H1 (cell line): Measurements from ENCODE around the gene UBN1. TPM values are rescaled to one million over a fixed set of nuclear protein-coding genes. Genes with fewer than 3 reads are reported as not detected.

Experiments used
- CTCF ChIA-PET: fragments of 300-600 bp; sonication (Branson Sonifier 250); formaldehyde crosslinking; loops from one replicate; lab custom pipeline; 2021; ENCODE audit not compliant: partially characterized antibody; lab: Charles Lee
- POLR2A ChIA-PET: fragments of 300-600 bp; sonication (Branson Sonifier 250); formaldehyde crosslinking; loops from one replicate; lab custom pipeline; 2021; ENCODE audit warnings: inconsistent platforms; ENCODE audit not compliant: partially characterized antibody; lab: Charles Lee
- DNase-seq, 2 experiments: peaks; one replicate each; pipeline versions ENCODE4 v3.0.0 to v3.0.0-alpha.2; 2010 to 2022; ENCODE audit warnings: low spot score in 2 of 2, low read depth in 1 of 2, mixed read lengths in 1 of 2
- FAIRE-seq: peaks from 2 replicates; lab custom pipeline; 2011; peaks lifted over from hg19 to GRCh38; lab: Jason Lieb, UNC
- H2AFZ ChIP-seq: 2 replicates; pipeline ENCODE4 v1.8.1; 2012; ENCODE audit warnings: low read length, inconsistent platforms
- H2AK5ac ChIP-seq: 2 replicates; pipeline ENCODE4 v1.6.1; 2013; ENCODE audit warnings: low read depth, low read length
- H2BK120ac ChIP-seq: replicated peaks from 2 replicates; pipeline ENCODE3; 2013; ENCODE audit warnings: low read depth, low read length, inconsistent platforms
- H2BK12ac ChIP-seq: 2 replicates; pipeline ENCODE4 v1.6.1; 2013; ENCODE audit warnings: low read depth, low read length
- H2BK15ac ChIP-seq: 2 replicates; pipeline ENCODE4 v1.6.1; 2013; ENCODE audit warnings: low read length
- H2BK20ac ChIP-seq: 2 replicates; pipeline ENCODE4 v1.6.1; 2013; ENCODE audit warnings: low read length
- H2BK5ac ChIP-seq: 2 replicates; pipeline ENCODE4 v1.6.1; 2013; ENCODE audit warnings: low read depth, low read length
- H3K14ac ChIP-seq: 2 replicates; pipeline ENCODE4 v1.6.1; 2013; ENCODE audit warnings: inconsistent platforms; ENCODE audit not compliant: insufficient read length
- H3K18ac ChIP-seq: 2 replicates; pipeline ENCODE4 v1.6.1; 2013; ENCODE audit warnings: low read length; ENCODE audit errors: extremely low read depth
- H3K23ac ChIP-seq: 2 replicates; pipeline ENCODE4 v1.6.1; 2013; ENCODE audit warnings: inconsistent platforms; ENCODE audit not compliant: insufficient read length
- H3K23me2 ChIP-seq: 2 replicates; pipeline ENCODE4 v1.6.1; 2013; ENCODE audit warnings: low read depth, low read length
- H3K27ac ChIP-seq: 2 replicates; pipeline ENCODE4 v1.6.1; 2011; ENCODE audit warnings: low read depth, low read length, inconsistent platforms
- H3K27me3 ChIP-seq, 4 experiments: replicated peaks in 1 of 4; 1 replicate in 1 of 4; 2 replicates in 3 of 4; pipeline versions ENCODE4 v1.6.1 to v1.8.1; 2011 to 2013; ENCODE audit warnings: low read length in 3 of 4, mild to moderate bottlenecking in 3 of 4, inconsistent platforms in 2 of 4, mixed read lengths in 2 of 4, moderate library complexity in 1 of 4; ENCODE audit not compliant: control insufficient read depth in 3 of 4, insufficient read depth in 3 of 4; ENCODE audit errors: extremely low read depth in 1 of 4
- H3K36me3 ChIP-seq, 4 experiments: 2 replicates each; pipeline versions ENCODE4 v1.6.1 to v1.8.1; 2011 to 2013; ENCODE audit warnings: mild to moderate bottlenecking in 4 of 4, low read length in 3 of 4, moderate library complexity in 2 of 4, control low read depth in 1 of 4, inconsistent platforms in 1 of 4; ENCODE audit not compliant: insufficient read depth in 4 of 4, control insufficient read depth in 2 of 4
- H3K4ac ChIP-seq: replicated peaks from 2 replicates; pipeline ENCODE3; 2013; ENCODE audit warnings: low read length, low read depth, mixed read lengths, inconsistent platforms; ENCODE audit not compliant: insufficient read length
- H3K4me1 ChIP-seq, 4 experiments: replicated peaks in 1 of 4; 1 replicate in 1 of 4; 2 replicates in 3 of 4; pipeline versions ENCODE4 v1.6.1 to v1.8.1; 2011 to 2013; ENCODE audit warnings: low read length in 3 of 4, inconsistent platforms in 2 of 4, mixed read lengths in 1 of 4; ENCODE audit not compliant: insufficient read depth in 4 of 4, control insufficient read depth in 3 of 4
- H3K4me2 ChIP-seq, 2 experiments: 2 replicates each; pipeline versions ENCODE4 v1.6.1 to v1.8.1; 2011 to 2013; ENCODE audit warnings: low read depth in 2 of 2, low read length in 2 of 2, control low read depth in 1 of 2, inconsistent platforms in 1 of 2, mild to moderate bottlenecking in 1 of 2; ENCODE audit not compliant: insufficient read depth in 1 of 2
- H3K4me3 ChIP-seq, 4 experiments: fragments of 200-600, 300-600 bp in 1 of 4; sonication (generic), shearing (Covaris generic), sonication (Bioruptor Twin) in 1 of 4; 2 replicates each; pipeline versions ENCODE4 v1.5.1 to v1.8.1; 2011 to 2016; ENCODE audit warnings: low read length in 4 of 4, low read depth in 3 of 4, control low read depth in 2 of 4, inconsistent platforms in 2 of 4, mild to moderate bottlenecking in 2 of 4, mixed read lengths in 1 of 4, moderate library complexity in 1 of 4; ENCODE audit not compliant: insufficient read depth in 2 of 4; ENCODE audit errors: extremely low read depth in 1 of 4
- H3K56ac ChIP-seq: replicated peaks from 2 replicates; pipeline ENCODE3; 2013; ENCODE audit warnings: low read depth, mild to moderate bottlenecking, mixed read lengths, low read length, inconsistent platforms; ENCODE audit not compliant: insufficient read length
- H3K79me1 ChIP-seq: 2 replicates; pipeline ENCODE4 v1.6.1; 2013; ENCODE audit warnings: low read depth, low read length, control low read depth
- H3K79me2 ChIP-seq, 2 experiments: 2 replicates each; pipeline versions ENCODE4 v1.6.1 to v1.8.1; 2012 to 2013; ENCODE audit warnings: low read length in 2 of 2, mild to moderate bottlenecking in 2 of 2, inconsistent platforms in 1 of 2; ENCODE audit not compliant: insufficient read depth in 2 of 2, control insufficient read depth in 1 of 2
- H3K9ac ChIP-seq, 4 experiments: replicated peaks in 1 of 4; 1 replicate in 1 of 4; 2 replicates in 3 of 4; pipeline versions ENCODE4 v1.6.1 to v1.8.1; 2011 to 2013; ENCODE audit warnings: low read depth in 3 of 4, low read length in 3 of 4, control low read depth in 2 of 4, mild to moderate bottlenecking in 2 of 4, moderate library complexity in 2 of 4, inconsistent platforms in 1 of 4; ENCODE audit errors: extremely low read depth in 1 of 4
- H3K9me3 ChIP-seq, 2 experiments: 2 replicates each; pipeline versions ENCODE4 v1.6.1 to v1.8.1; 2012 to 2013; ENCODE audit warnings: mild to moderate bottlenecking in 2 of 2, moderate library complexity in 2 of 2, control low read depth in 1 of 2, inconsistent platforms in 1 of 2, low read depth in 1 of 2, low read length in 1 of 2, mixed read lengths in 1 of 2; ENCODE audit not compliant: insufficient read depth in 2 of 2
- H4K20me1 ChIP-seq, 2 experiments: replicated peaks in 1 of 2; 2 replicates each; pipeline versions ENCODE3 to v1.8.1; 2011 to 2013; ENCODE audit warnings: inconsistent platforms in 2 of 2, low read length in 2 of 2, mild to moderate bottlenecking in 1 of 2; ENCODE audit not compliant: insufficient read depth in 2 of 2, control insufficient read depth in 1 of 2
- H4K5ac ChIP-seq: 2 replicates; pipeline ENCODE4 v1.6.1; 2013; ENCODE audit warnings: low read length, low read depth, mixed read lengths, inconsistent platforms; ENCODE audit not compliant: insufficient read length
- H4K8ac ChIP-seq: 2 replicates; pipeline ENCODE4 v1.8.0; 2013; ENCODE audit warnings: mild to moderate bottlenecking, moderate library complexity, low read length, inconsistent platforms; ENCODE audit not compliant: insufficient read depth; ENCODE audit errors: extremely low read depth
- H4K91ac ChIP-seq: replicated peaks from 2 replicates; pipeline ENCODE3; 2013; ENCODE audit warnings: low read length, mixed read lengths, inconsistent platforms; ENCODE audit not compliant: insufficient read length
- WGBS, 2 experiments: shearing (Covaris generic) in 1 of 2; methylation state at CpG; one replicate each; pipeline versions ENCODE4 v1.1.6 to v1.1.7; 2013 to 2015; ENCODE audit warnings: low lambda C conversion rate in 2 of 2, mixed read lengths in 2 of 2, inconsistent platforms in 1 of 2, low coverage in 1 of 2, missing lambda C conversion rate in 1 of 2; ENCODE audit not compliant: insufficient replicate concordance in 2 of 2, insufficient coverage in 1 of 2, insufficient read length in 1 of 2; ENCODE audit errors: extremely low coverage in 1 of 2, missing lambda C conversion rate in 1 of 2; 5-methylcytosine and 5-hydroxymethylcytosine counted together
- polyA plus RNA-seq, 7 experiments: library from polyadenylated mRNA; depleted of rRNA in 3 of 7; stranded (reverse) in 5 of 7; unstranded in 2 of 7; fragments of >200 nt in 5 of 7; fragments of 200-250 nt in 2 of 7; gene quantifications; 1 replicate in 5 of 7; 2 replicates in 1 of 7; 4 replicates in 1 of 7; pipeline versions ENCODE4 v1.2.1 to v1.2.3, GENCODE V29; 2011 to 2013; ENCODE audit warnings: missing spikeins in 2 of 7, mixed read lengths in 2 of 7
- total RNA-seq: library from RNA; stranded (reverse); fragmentation: NEBNext Ultra II Directional; extraction: Animal tissue kit (Norgen Biotek cat#: 25700); gene quantifications from 2 replicates; pipeline ENCODE4 v1.2.1, GENCODE V29; 2021

The UBN1 gene
- total and polyA plus RNA-seq, 2 of the 8 experiments (the other 6 are each of a cell fraction or from before 2014, with no cell fraction given): 16.2 to 37.0 TPM

DNA sequence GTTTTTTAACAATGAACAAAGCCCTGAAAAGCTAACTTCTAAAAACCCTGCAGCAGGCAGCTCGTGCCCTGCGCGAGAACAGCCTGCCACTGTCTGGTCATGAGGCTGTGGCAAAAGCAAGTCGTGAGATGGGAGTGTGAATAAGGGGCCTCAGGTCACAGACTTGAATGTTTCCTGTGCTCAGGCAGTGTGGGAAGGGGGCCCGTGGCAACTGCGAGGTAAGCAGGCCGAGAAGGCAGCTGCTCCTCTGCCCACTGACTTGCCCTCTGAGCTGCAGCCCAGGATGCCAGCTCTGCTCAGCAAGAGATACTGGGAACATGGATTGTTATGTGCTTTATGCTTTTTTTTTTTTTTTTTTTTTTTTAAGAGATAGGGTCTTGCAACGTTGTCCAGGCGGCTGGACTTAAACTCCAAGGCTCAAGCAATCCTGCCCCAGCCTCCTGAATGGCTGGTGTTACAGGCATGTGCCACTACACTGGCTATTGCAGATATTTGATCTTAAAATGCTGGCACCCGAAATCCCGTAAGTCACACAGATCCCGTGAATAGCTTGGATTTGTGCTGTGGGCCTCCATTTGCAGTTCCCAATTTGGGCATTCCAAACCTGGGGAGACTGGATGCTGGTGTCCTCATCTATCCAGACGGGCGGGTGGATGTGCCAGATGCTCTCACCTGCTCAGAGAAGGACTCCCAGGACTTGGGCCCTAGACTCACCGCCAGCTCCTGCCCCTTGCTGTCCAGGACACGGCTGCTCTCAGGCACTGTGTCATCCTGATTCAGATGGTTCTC is 44.0 kb downstream of the UBN1 start:
- H3K9ac ChIP-seq: no peak overlapping the region
- no peak overlapping the region for H2BK120ac ChIP-seq
- H3K79me2 ChIP-seq: no peaks in the 10 kb centered on the region
- H3K4me1 ChIP-seq: no peaks in the 10 kb centered on the region
- CTCF ChIA-PET: interaction anchor here (0.6 to 3.5 kb wide), 4 partner anchors 22 to 65 kb away, joined by 3 to 15 read pairs (median 4); no protein-coding TSS in a partner anchor
- POLR2A ChIA-PET: interaction anchor here (1.5 to 2.3 kb wide), 3 partner anchors 10 to 17 kb away, joined by 5 to 10 read pairs (median 7); no protein-coding TSS in a partner anchor
- no peak overlapping the region for H2AK5ac ChIP-seq
- H4K20me1 ChIP-seq: peaks cover 0 to 3% of the 10 kb centered on the region in 2 experiments
- H2BK12ac ChIP-seq: no peak overlapping the region
- H4K91ac ChIP-seq: no peak overlapping the region
- no peaks in the 10 kb centered on the region for H3K27me3 ChIP-seq
- no peak overlapping the region for H2BK5ac ChIP-seq
- no peak overlapping the region for H3K4me3 ChIP-seq
- H2BK20ac ChIP-seq: no peak overlapping the region
- no peak overlapping the region for H3K18ac ChIP-seq
- H3K9me3 ChIP-seq: no peaks in the 10 kb centered on the region
- H4K8ac ChIP-seq: no peak overlapping the region
- H2BK15ac ChIP-seq: no peak overlapping the region
- no peak for DNase-seq
- H3K4me2 ChIP-seq: no peak overlapping the region
- H3K14ac ChIP-seq: no peak overlapping the region
- peaks cover 5 to 41% (median 22%) of the 10 kb centered on the region in 4 experiments; a peak in 5 of 8 replicates for H3K36me3 ChIP-seq
- H3K79me1 ChIP-seq: no peaks in the 10 kb centered on the region
- whole genome bisulfite sequencing, 2 experiments: 93% methylated on average over 16 of the region's 16 CpGs; no CpG with 5 or more reads in 1 of the 2 experiments
- H3K23ac ChIP-seq: no peak overlapping the region
- H3K23me2 ChIP-seq: no peaks in the 10 kb centered on the region
- H3K56ac ChIP-seq: no peak overlapping the region
- no peak overlapping the region for H4K5ac ChIP-seq
- FAIRE-seq: no peak
- H3K27ac ChIP-seq: no peak overlapping the region
- H2AFZ ChIP-seq: no peak overlapping the region
- H3K4ac ChIP-seq: no peak overlapping the region
